AG04450 (cell line): Measurements from ENCODE around the gene LCN6. TPM values are rescaled to one million over a fixed set of nuclear protein-coding genes. Genes with fewer than 3 reads are reported as not detected.
A peak's percentile ranks its signal among the peaks of the same experiment; 100 is the strongest.
"Not testable (repeated sequence)": the region's sequence is repeated elsewhere in the genome, so short reads cannot be mapped to it uniquely, and the experiment has no call there.

Source experiments
- CTCF ChIA-PET: fragments of 300-600, 350-600 bp; formaldehyde crosslinking; extraction: SDS; loops from one replicate; lab custom pipeline; 2022; ENCODE audit warnings: antibody characterized with exemption, inconsistent platforms; lab: Charles Lee
- POLR2A ChIA-PET: fragments of 350-600 bp; formaldehyde crosslinking; extraction: SDS; loops from one replicate; lab custom pipeline; 2021; ENCODE audit warnings: antibody characterized with exemption, inconsistent platforms; lab: Yijun Ruan, JAX
- DNase-seq: peaks from one replicate; pipeline ENCODE4 v3.0.0-alpha.2; 2011; ENCODE audit warnings: low read depth, low spot score
- H3K27ac ChIP-seq: one replicate; pipeline ENCODE4 v1.5.1; 2012; ENCODE audit warnings: low read depth, low read length, control low read depth
- H3K27me3 ChIP-seq: one replicate; pipeline ENCODE4 v1.6.0; 2012; ENCODE audit warnings: low read length; ENCODE audit not compliant: control insufficient read depth, insufficient read depth
- H3K4me3 ChIP-seq: 2 replicates; pipeline ENCODE4 v1.5.1; 2011; ENCODE audit warnings: mild to moderate bottlenecking, low read depth, low read length, control low read depth
- H3K9me3 ChIP-seq: 2 replicates; pipeline ENCODE4 v1.5.1; 2012; ENCODE audit warnings: low read length; ENCODE audit not compliant: control insufficient read depth, insufficient read depth
- polyA plus RNA-seq: library from polyadenylated mRNA; depleted of rRNA; stranded (reverse); fragments of >200 nt; gene quantifications from 2 replicates; pipeline ENCODE4 v1.2.3, GENCODE V29; 2011
- TF ChIP-seq, protein P1 (sequence below): IDR thresholded peaks from 2 replicates; pipeline ENCODE4 v1.5.1; 2011; ENCODE audit warnings: low read depth, low read length, control low read depth, inconsistent platforms

LCN6 gene
- polyA plus RNA-seq, 1 experiment: not detected

GRCh38 chr9:136714096-136714892 is 34.0 kb downstream of the LCN6 start:
- no peaks in the 10 kb centered on the region; the same call in 1 of the 2 replicates for H3K9me3 ChIP-seq
- H3K27ac ChIP-seq: no peak overlapping the region
- CTCF ChIA-PET: no interaction called here
- H3K4me3 ChIP-seq: no peak overlapping the region
- TF ChIP-seq, protein P1, sequence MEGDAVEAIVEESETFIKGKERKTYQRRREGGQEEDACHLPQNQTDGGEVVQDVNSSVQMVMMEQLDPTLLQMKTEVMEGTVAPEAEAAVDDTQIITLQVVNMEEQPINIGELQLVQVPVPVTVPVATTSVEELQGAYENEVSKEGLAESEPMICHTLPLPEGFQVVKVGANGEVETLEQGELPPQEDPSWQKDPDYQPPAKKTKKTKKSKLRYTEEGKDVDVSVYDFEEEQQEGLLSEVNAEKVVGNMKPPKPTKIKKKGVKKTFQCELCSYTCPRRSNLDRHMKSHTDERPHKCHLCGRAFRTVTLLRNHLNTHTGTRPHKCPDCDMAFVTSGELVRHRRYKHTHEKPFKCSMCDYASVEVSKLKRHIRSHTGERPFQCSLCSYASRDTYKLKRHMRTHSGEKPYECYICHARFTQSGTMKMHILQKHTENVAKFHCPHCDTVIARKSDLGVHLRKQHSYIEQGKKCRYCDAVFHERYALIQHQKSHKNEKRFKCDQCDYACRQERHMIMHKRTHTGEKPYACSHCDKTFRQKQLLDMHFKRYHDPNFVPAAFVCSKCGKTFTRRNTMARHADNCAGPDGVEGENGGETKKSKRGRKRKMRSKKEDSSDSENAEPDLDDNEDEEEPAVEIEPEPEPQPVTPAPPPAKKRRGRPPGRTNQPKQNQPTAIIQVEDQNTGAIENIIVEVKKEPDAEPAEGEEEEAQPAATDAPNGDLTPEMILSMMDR: no peak
- no peak for DNase-seq
- POLR2A ChIA-PET: interaction anchor here (1.1 to 2.1 kb wide), 2 partner anchors 12 to 14 kb away, joined by 3 to 14 read pairs; no protein-coding TSS in a partner anchor
- H3K27me3 ChIP-seq: peaks cover 16% of the 10 kb centered on the region

GRCh38 chr9:136713550-136713949 is 34.8 kb downstream of the LCN6 start:
- no peaks in the 10 kb centered on the region; the same call in 1 of the 2 replicates for H3K9me3 ChIP-seq
- no peak overlapping the region for H3K27ac ChIP-seq
- no peak overlapping the region for H3K4me3 ChIP-seq
- CTCF ChIA-PET: no interaction called here
- TF ChIP-seq, protein P1: no peak
- no peak for DNase-seq
- POLR2A ChIA-PET: interaction anchor here (1.1 to 2.1 kb wide), 2 partner anchors 13 to 15 kb away, joined by 3 to 14 read pairs; no protein-coding TSS in a partner anchor
- H3K27me3 ChIP-seq: peaks cover 16% of the 10 kb centered on the region

DNA sequence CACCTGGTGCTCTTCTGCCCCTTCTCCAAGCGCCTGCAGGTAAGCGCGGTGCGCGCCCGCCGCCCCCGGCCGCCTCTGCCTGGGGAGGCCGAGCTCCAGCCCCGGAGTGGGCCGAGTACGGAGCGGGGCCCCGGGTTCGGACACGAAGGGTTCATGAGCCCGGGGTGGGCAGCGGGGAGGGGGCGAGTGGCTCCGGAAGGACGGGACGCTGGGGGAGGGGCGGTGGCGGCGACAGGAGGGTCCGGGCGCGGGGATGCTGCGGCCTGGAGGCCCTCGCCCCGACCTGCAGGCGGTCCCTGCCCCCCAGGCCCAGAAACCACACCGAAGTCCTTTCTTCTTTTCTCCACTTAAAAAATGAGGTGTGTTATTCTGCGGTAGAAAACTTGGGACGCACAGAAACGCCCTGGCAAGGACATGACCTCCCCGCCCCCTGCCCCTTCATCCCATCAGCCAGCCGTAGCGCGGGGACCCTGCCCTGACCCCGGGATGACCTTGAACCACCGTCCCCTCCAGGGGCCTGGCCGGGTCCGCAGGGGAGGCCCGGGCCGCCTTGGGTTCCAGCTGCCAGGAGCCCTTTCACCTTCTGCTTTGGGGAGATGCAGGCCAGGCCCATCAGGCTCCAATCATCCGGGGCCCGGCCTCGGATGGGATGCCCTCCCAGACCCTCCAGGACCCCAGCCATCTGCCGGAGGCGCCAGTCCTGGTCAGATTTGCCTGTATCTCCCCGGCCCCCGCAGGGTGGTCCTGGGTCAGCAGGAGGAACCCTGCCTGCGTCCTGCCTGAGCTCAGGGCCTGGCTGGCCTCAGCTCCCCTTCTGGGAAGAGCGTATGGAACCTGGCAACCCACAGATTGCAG is 35.4 kb downstream of the LCN6 start:
- DNase-seq: no peak
- peak overlapping the region; percentile 44 for H3K4me3 ChIP-seq
- TF ChIP-seq, protein P1: no peak
- ChIA-PET POLR2A (interaction anchor here (1.1 to 2.1 kb wide), 2 partner anchors 14 to 15 kb away, joined by 3 to 14 read pairs; no protein-coding TSS in a partner anchor), CTCF (no interaction called here)
- H3K27me3 ChIP-seq: peaks cover 16% of the 10 kb centered on the region
- H3K27ac ChIP-seq: no peak overlapping the region
- no peaks in the 10 kb centered on the region; the same call in 1 of the 2 replicates for H3K9me3 ChIP-seq

DNA sequence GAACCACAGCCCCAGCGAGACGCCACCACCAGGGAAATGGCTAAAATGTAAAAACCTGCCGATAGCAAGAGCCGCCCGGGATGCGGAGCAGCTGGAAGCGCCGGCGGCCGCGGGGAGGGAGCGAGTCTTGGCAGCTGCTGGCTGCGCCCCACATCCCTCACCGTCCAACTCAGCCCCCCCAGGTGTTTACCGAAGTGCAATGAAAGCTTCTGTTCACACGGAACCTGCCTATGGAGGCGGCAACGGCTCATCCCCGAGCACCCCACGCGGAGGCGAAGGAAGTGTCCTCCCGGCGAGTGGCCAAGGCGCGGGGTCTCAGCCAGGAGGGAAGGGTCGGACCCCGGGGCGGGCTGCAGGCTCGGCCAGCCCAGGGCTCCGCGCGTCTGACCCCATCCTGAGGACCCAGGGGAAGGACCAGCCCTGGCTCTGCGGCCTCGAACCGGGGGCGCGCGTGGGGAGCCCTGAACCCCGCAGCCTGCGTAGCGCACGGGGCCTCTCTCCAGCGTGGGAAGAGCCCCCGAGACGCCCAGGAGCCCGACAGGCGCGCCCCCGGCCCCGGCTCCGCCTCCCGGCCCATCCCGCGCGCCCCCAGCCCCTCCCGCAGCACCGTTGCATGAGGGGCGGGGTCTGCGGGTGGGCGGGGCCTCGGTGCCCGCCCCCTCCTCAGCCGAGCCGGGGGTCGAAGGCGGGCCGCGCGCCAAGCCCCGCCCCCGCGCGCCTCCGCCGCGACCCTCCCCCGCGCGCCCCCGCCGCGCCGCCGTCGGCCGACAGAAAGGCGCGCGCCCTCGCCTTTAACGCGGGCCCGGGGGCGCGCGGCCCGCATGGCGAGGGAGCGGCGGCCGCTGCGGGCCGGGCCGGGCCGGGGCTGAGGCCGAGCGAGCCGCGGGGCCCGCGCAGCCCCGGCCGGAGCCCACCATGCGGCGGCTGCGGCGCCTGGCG is 36.3 kb downstream of the LCN6 start, which contains the start of gene DIPK1B:
TSS of gene DIPK1B (plus strand) at position 822 of the 939 bp plus-strand sequence. CDS start at position 916, 94 bp downstream.
- TF ChIP-seq, protein P1: no peak
- H3K27me3 ChIP-seq: peaks cover 16% of the 10 kb centered on the region
- H3K27ac ChIP-seq: no peak within 1 kb of the TSS
- POLR2A ChIA-PET: no interaction called here
- H3K9me3 ChIP-seq: no peaks in the 10 kb centered on the region; the same call in 1 of the 2 replicates
- CTCF ChIA-PET: no interaction called here
- peak within 1 kb of the TSS; percentile 44 for H3K4me3 ChIP-seq
- no peak for DNase-seq

GRCh38 chr9:136711219-136711648 is 37.1 kb downstream of the LCN6 start:
- CTCF ChIA-PET: interaction anchor here (0.6 to 0.9 kb wide), 2 partner anchors 39 to 75 kb away, joined by 4 read pairs; no protein-coding TSS in a partner anchor
- POLR2A ChIA-PET, H3K9me3 ChIP-seq, DNase-seq, H3K4me3 ChIP-seq, H3K27ac ChIP-seq: not testable (repeated sequence)
- H3K27me3 ChIP-seq: peaks cover 16% of the 10 kb centered on the region
